Measurements from ENCODE around the gene POC1A. TPM values are rescaled to one million over a fixed set of nuclear protein-coding genes. Genes with fewer than 3 reads are reported as not detected.

POC1A gene
- total and polyA plus RNA-seq, 2 of the 4 experiments (the other 2 are of a cell fraction), result 10.6 to 11.5 TPM

GRCh38 chr3:52054661-52055511, 99.3 kb downstream of the POC1A start:
- Histone ChIP-seq H3K79me1 (ENCODE audit: low read depth in 1 of 2, low read length in 2 of 2) (peaks cover 6 to 59% of the 10 kb centered on the region in 2 experiments; a peak in 3 of 4 replicates), H3K18ac (ENCODE audit: low read depth, low read length) (peak overlapping the region; percentile 87), H3K27ac (ENCODE audit: insufficient read depth, low read length) (peak overlapping the region; percentile 96), H2BK5ac (ENCODE audit: low read depth, low read length, poor library complexity, severe bottlenecking) (peak overlapping the region; percentile 92), H4K5ac (ENCODE audit: low read depth, low read length) (peak overlapping the region; percentile 90), H2AK9ac (replicated peaks; ENCODE audit: low read depth, low read length, poor library complexity) (peak overlapping the region; percentile 99), H4K91ac (ENCODE audit: insufficient read depth, low read depth, low read length) (peak overlapping the region; percentile 97), H2BK120ac (ENCODE audit: low read depth, low read length) (peak overlapping the region; percentile 78), H3K9me3 (ENCODE audit: control insufficient read depth, insufficient read depth, low read length) (no peaks in the 10 kb centered on the region), H3K23ac (ENCODE audit: low read depth, low read length) (peak overlapping the region; percentile 100), H3K4me1 (ENCODE audit: control insufficient read depth, insufficient read depth, low read length) (peaks cover 22% of the 10 kb centered on the region), H3K4ac (ENCODE audit: low read depth, low read length) (peak overlapping the region; percentile 99), H3K4me3 (ENCODE audit: insufficient read depth, low read depth, low read length) (peak overlapping the region; percentile 96), H3K56ac (ENCODE audit: extremely low read depth, insufficient read depth, low read length) (peak overlapping the region; percentile 93), H3K27me3 (ENCODE audit: control insufficient read depth, insufficient read depth, low read length) (no peaks in the 10 kb centered on the region), H3K36me3 (ENCODE audit: control insufficient read depth, insufficient read depth, low read length) (peaks cover 26% of the 10 kb centered on the region), H4K8ac (ENCODE audit: low read depth in 2 of 2, low read length in 2 of 2) (peak overlapping the region; percentile 94 to 96), H2BK15ac (ENCODE audit: low read depth, low read length) (no peak overlapping the region; the same call in 2 of the 3 replicates), H3K4me2 (ENCODE audit: low read depth, low read length) (peak overlapping the region; percentile 97), H2BK20ac (ENCODE audit: low read depth, low read length) (no peak overlapping the region), H2AK5ac (ENCODE audit: low read depth, low read length) (peak overlapping the region; percentile 99), H3K9me1 (ENCODE audit: insufficient read depth, low read length) (peaks cover 10% of the 10 kb centered on the region; the same call in 1 of the 2 replicates), H3K14ac (replicated peaks; ENCODE audit: low read depth, low read length) (peak overlapping the region; percentile 100), H4K20me1 (ENCODE audit: insufficient read depth, low read length) (peaks cover 11% of the 10 kb centered on the region; the same call in 1 of the 2 replicates), H3K9ac (ENCODE audit: low read depth, low read length) (peak overlapping the region; percentile 99), H2AFZ (replicated peaks; ENCODE audit: low read length, poor library complexity) (peak overlapping the region; percentile 87)
- ATAC-seq (ENCODE audit: low read depth) (no peak), DNase-seq (peak; percentile 15)
- TF ChIP-seq NFE2L2 (IDR thresholded peaks at IDR 0.05; ENCODE audit: low read depth, low read length), result no peak
- peak; percentile 25; the same call in 1 of the 2 replicates for TF ChIP-seq MAZ (IDR thresholded peaks at IDR 0.05; ENCODE audit: borderline replicate concordance, low read depth, low read length)
- peak; percentile 29 for TF ChIP-seq CTCF (conservative IDR thresholded peaks at IDR 0.05; ENCODE audit: low read depth, low read length)
- intact Hi-C loops (cut with micrococcal nuclease) (loop anchor here (5.0 kb wide), 1 partner anchor 87 kb away; no protein-coding TSS in a partner anchor), dilution Hi-C loops (cut with HindIII; ENCODE audit: low sequenced_read_pairs, unreplicated experiment) (no loop called here), in situ Hi-C loops (cut with MboI; ENCODE audit: low sequenced_read_pairs) (no loop called here)
- ChIA-PET POLR2A (ENCODE audit: unreplicated experiment) (interaction anchor here (0.6 kb wide), 1 partner anchor 94 kb away, joined by 4 read pairs; no protein-coding TSS in a partner anchor), CTCF (interaction anchor here (0.8 to 1.0 kb wide), 2 partner anchors 9 to 14 kb away, joined by 4 read pairs; no protein-coding TSS in a partner anchor)
- BruUV-seq (replicated peaks), result no TSS peak
- 80% methylated on average over 1 of the region's 26 CpGs; no CpG with 5 or more reads in 1 of the 2 experiments for WGBS, 2 experiments (ENCODE audit: extremely low coverage in 2 of 2, insufficient read length in 1 of 2)

All from IMR-90 (cell line).